Fibroblast of lung (primary cell): ENCODE data around the gene KRTAP4-16. TPM values are rescaled to one million over a fixed set of nuclear protein-coding genes. Genes with fewer than 3 reads are reported as not detected.
"Not testable (repeated sequence)": the region's sequence is repeated elsewhere in the genome, so short reads cannot be mapped to it uniquely, and the experiment has no call there.

Experiments
- DNase-seq, 2 donors: peaks; one replicate each; pipeline versions ENCODE4 v3.0.0 to v3.0.0-alpha.2; 2010; ENCODE audit warnings: low read depth in 2 of 2
- H2AFZ ChIP-seq: 2 replicates; pipeline ENCODE4 v1.5.1; 2012; ENCODE audit warnings: low read length, control low read depth, inconsistent platforms
- H3K27ac ChIP-seq: 2 replicates; pipeline ENCODE4 v1.5.1; 2011; ENCODE audit warnings: low read length, control low read depth; ENCODE audit not compliant: insufficient read depth
- H3K27me3 ChIP-seq: 2 replicates; pipeline ENCODE4 v1.5.1; 2011; ENCODE audit warnings: mild to moderate bottlenecking, low read length; ENCODE audit not compliant: control insufficient read depth, insufficient read depth
- H3K36me3 ChIP-seq: 2 replicates; pipeline ENCODE4 v1.5.1; 2011; ENCODE audit warnings: low read length; ENCODE audit not compliant: control insufficient read depth, insufficient read depth
- H3K4me1 ChIP-seq: 2 replicates; pipeline ENCODE4 v1.5.1; 2011; ENCODE audit warnings: low read length; ENCODE audit not compliant: control insufficient read depth, insufficient read depth; ENCODE audit errors: extremely low read depth
- H3K4me2 ChIP-seq: 2 replicates; pipeline ENCODE4 v1.5.1; 2011; ENCODE audit warnings: low read length, control low read depth; ENCODE audit not compliant: insufficient read depth; ENCODE audit errors: extremely low read depth
- H3K4me3 ChIP-seq, 4 experiments: fragments of 200-600 bp in 1 of 4; sonication (generic) in 1 of 4; replicated peaks in 1 of 4; 2 replicates each; pipeline ENCODE4 v1.5.1; 2011 to 2016; ENCODE audit warnings: low read length in 4 of 4, low read depth in 3 of 4, mild to moderate bottlenecking in 3 of 4, control low read depth in 2 of 4, inconsistent platforms in 1 of 4, mixed read lengths in 1 of 4; ENCODE audit not compliant: insufficient read depth in 1 of 4; ENCODE audit errors: control extremely low read depth in 1 of 4
- H3K79me2 ChIP-seq: 2 replicates; pipeline ENCODE4 v1.5.1; 2012; ENCODE audit warnings: mild to moderate bottlenecking, low read length, inconsistent platforms; ENCODE audit not compliant: control insufficient read depth, insufficient read depth
- H3K9ac ChIP-seq: 2 replicates; pipeline ENCODE4 v1.5.1; 2011; ENCODE audit warnings: mild to moderate bottlenecking, low read length, control low read depth; ENCODE audit not compliant: insufficient read depth
- H3K9me3 ChIP-seq: 2 replicates; pipeline ENCODE4 v1.5.1; 2012; ENCODE audit warnings: low read depth, low read length; ENCODE audit not compliant: control insufficient read depth, insufficient read depth
- H4K20me1 ChIP-seq: 2 replicates; pipeline ENCODE4 v1.5.1; 2011; ENCODE audit warnings: low read length; ENCODE audit not compliant: control insufficient read depth, insufficient read depth; ENCODE audit errors: extremely low read depth
- EZH2 ChIP-seq: IDR thresholded peaks from 2 replicates; pipeline ENCODE4 v1.5.1; 2012; ENCODE audit warnings: low read length, control low read depth, mild to moderate bottlenecking; ENCODE audit errors: missing control alignments
- polyA plus RNA-seq, 2 donors: library from polyadenylated mRNA; depleted of rRNA in 1 of 2; stranded (reverse) in 1 of 2; unstranded in 1 of 2; fragments of >200 nt; gene quantifications; 2 replicates each; pipeline ENCODE4 v1.2.1, GENCODE V29; 2011 to 2012; ENCODE audit warnings: missing spikeins in 1 of 2
- total RNA-seq: library from RNA; depleted of rRNA; stranded (reverse); fragments of >200 nt; gene quantifications from 2 replicates; pipeline ENCODE4 v1.2.1, GENCODE V29; 2014
- TF ChIP-seq, protein P1 (sequence below), 2 donors: IDR thresholded peaks in 1 of 2; conservative IDR thresholded peaks in 1 of 2; 1 replicate in 1 of 2; 2 replicates in 1 of 2; pipeline ENCODE4 v1.5.1; 2011 to 2012; ENCODE audit warnings: low read length in 2 of 2, control low read depth in 1 of 2, inconsistent platforms in 1 of 2, low read depth in 1 of 2, mild to moderate bottlenecking in 1 of 2

The KRTAP4-16 gene
- total and polyA plus RNA-seq, 2 donors (not counting 1 experiment from before 2014, with no cell fraction given): not detected

DNA sequence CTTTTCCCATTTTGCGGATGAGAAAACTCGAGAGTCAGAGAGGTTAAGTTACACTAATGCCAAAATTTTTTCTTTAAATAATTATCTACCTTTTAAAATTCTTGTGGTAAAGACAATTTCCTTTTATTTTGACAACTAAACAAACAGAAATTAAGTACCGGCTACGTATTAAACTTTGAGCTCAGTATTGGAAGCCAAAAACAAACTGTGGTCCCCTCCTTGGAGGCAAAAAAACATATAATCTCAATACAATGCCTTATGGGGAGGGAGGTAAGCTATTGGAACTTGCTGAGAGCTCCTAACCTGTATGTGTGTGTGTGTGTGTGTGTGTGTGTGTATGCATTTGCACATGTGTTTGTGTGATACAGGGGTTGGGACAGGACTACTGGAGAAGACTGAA, 38.6 kb downstream of the KRTAP4-16 start:
- H3K36me3 ChIP-seq: no peaks in the 10 kb centered on the region
- no peaks in the 10 kb centered on the region for H3K27me3 ChIP-seq
- no peaks in the 10 kb centered on the region for H3K9me3 ChIP-seq
- no peak overlapping the region for H2AFZ ChIP-seq
- H4K20me1 ChIP-seq: no peaks in the 10 kb centered on the region
- no peak overlapping the region for H3K4me2 ChIP-seq
- no peak overlapping the region for H3K4me3 ChIP-seq
- TF ChIP-seq, protein P1, sequence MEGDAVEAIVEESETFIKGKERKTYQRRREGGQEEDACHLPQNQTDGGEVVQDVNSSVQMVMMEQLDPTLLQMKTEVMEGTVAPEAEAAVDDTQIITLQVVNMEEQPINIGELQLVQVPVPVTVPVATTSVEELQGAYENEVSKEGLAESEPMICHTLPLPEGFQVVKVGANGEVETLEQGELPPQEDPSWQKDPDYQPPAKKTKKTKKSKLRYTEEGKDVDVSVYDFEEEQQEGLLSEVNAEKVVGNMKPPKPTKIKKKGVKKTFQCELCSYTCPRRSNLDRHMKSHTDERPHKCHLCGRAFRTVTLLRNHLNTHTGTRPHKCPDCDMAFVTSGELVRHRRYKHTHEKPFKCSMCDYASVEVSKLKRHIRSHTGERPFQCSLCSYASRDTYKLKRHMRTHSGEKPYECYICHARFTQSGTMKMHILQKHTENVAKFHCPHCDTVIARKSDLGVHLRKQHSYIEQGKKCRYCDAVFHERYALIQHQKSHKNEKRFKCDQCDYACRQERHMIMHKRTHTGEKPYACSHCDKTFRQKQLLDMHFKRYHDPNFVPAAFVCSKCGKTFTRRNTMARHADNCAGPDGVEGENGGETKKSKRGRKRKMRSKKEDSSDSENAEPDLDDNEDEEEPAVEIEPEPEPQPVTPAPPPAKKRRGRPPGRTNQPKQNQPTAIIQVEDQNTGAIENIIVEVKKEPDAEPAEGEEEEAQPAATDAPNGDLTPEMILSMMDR (conservative IDR thresholded peaks at IDR 0.05 in 1 of 2, IDR thresholded peaks at IDR 0.05 in 1 of 2; ENCODE audit: low read depth in 1 of 2, low read length in 2 of 2): no peak
- no peak for TF ChIP-seq EZH2
- H3K4me1 ChIP-seq: peaks cover 42% of the 10 kb centered on the region
- DNase-seq: no peak
- no peak overlapping the region for H3K9ac ChIP-seq
- no peaks in the 10 kb centered on the region for H3K79me2 ChIP-seq
- H3K27ac ChIP-seq: no peak overlapping the region

DNA sequence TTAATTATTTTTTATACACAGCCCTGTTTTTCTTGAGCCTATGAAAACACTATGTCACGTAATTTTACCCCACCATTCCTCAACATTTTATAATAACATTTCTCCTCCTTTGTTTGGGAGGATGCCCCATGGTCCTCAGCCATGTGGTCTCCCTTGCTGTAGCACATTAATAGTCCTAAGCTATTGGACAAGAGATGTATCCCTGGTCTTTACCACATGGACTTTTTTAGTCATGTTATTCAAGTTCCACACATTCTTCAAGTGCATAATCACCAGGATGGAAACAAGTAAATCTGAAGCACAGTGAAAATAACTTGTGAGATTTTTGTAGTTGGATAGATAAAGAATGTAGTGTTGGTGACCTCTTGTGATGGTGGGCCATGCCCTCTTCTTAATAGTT, 40.0 kb downstream of the KRTAP4-16 start:
- Histone ChIP-seq H3K27me3 (no peaks in the 10 kb centered on the region), H3K36me3 (no peaks in the 10 kb centered on the region), H3K9ac (no peak overlapping the region), H3K4me1 (peaks cover 41% of the 10 kb centered on the region), H3K9me3 (no peaks in the 10 kb centered on the region), H3K27ac (peak overlapping the region; percentile 77), H3K79me2 (no peaks in the 10 kb centered on the region), H2AFZ (no peak overlapping the region), H4K20me1 (no peaks in the 10 kb centered on the region), H3K4me2 (no peak overlapping the region), H3K4me3 (no peak overlapping the region)
- peak; percentile 47 to 99 for DNase-seq
- TF ChIP-seq, protein P1 (conservative IDR thresholded peaks at IDR 0.05 in 1 of 2, IDR thresholded peaks at IDR 0.05 in 1 of 2; ENCODE audit: low read depth in 1 of 2, low read length in 2 of 2): no peak
- no peak for TF ChIP-seq EZH2

- no peak for TF ChIP-seq EZH2
- TF ChIP-seq, protein P1 (conservative IDR thresholded peaks at IDR 0.05 in 1 of 2, IDR thresholded peaks at IDR 0.05 in 1 of 2; ENCODE audit: low read depth in 1 of 2, low read length in 2 of 2): no peak
- Histone ChIP-seq H3K4me1 (peaks cover 31% of the 10 kb centered on the region), H3K4me3 (no peak within 1 kb of the TSS), H3K27me3 (no peaks in the 10 kb centered on the region), H3K4me2 (peak within 1 kb of the TSS; percentile 32), H3K9ac (peak within 1 kb of the TSS; percentile 32), H3K79me2 (no peaks in the 10 kb centered on the region), H2AFZ (no peak within 1 kb of the TSS), H3K36me3 (no peaks in the 10 kb centered on the region), H3K9me3 (no peaks in the 10 kb centered on the region), H4K20me1 (no peaks in the 10 kb centered on the region), H3K27ac (peak within 1 kb of the TSS; percentile 77)
- DNase-seq: peak; percentile 52 to 99
Measured at GRCh38 chr17:41060052-41060604, 41.9 kb downstream of the KRTAP4-16 start, which contains the start of gene KRTAP2-3. Gene KRTAP2-3 (minus strand): TSS chr17:41060114. CDS start chr17:41060050, 64 bp downstream.

DNA sequence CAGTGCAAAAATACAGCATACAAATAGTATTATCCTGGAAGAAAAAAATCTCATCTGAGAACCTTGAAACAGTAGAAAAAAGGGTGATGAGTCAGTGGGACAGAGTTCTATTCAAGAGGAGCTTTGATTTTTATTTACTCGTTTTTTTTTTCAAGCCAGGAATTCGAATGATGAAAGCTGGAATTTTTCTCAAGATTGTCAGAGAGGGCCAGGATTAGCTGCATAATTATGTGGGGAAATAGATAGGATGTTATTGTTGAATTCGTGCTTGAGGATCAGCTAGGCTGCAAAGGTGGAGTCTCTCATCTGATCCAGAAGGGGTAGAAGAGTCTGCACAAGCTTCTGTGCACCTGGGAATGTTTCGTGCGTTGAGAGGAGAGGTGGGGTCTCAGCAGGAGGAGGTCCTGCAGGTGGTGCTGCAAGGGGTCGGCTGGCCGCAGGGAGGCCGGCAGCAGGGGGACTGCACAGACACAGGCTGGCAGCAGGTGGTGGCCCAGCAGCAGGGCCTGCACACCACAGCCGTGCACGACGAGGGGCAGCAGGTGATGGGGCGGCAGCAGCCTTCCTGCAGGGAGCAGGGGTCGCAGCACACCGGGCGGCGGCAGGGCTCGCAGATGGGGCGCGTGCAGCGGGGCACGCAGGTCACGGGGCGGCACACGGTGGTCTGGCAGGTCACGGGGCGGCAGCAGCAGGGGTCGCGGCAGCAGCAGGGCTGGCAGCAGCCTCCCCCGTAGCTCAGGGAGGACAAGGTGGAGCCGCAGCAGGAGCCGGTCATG, 42.5 kb downstream of the KRTAP4-16 start:
- H3K9me3 ChIP-seq, H3K36me3 ChIP-seq, H3K9ac ChIP-seq, H3K4me3 ChIP-seq, H3K79me2 ChIP-seq, H2AFZ ChIP-seq, H3K27me3 ChIP-seq, H4K20me1 ChIP-seq: not testable (repeated sequence)
- peak overlapping the region; percentile 77 for H3K27ac ChIP-seq
- H3K4me2 ChIP-seq: peak overlapping the region; percentile 32
- H3K4me1 ChIP-seq: peaks cover 31% of the 10 kb centered on the region
- DNase-seq: peak; percentile 21 to 92
